ENCODE measurements around the gene USP15.

The USP15 gene

DNA sequence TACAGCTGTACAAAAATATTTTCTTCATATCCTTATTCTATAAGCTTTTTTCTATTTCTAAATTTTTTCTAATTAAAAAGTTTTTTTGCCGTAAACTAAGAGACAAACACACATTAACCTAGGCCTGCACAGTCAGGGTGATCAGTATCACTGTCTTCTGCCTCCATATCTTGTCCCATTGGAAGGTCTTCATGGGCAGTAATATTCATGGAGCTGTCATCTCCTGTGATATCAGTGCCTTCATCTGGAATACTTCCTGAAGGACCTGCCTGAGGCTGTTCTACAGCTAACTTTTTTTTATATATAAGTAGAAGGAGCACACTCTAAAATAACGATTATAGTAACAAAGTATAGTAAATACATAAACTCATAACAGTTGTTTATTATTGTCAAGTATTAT is 17.8 kb downstream of the USP15 start:
- Mint-ChIP-seq H3K9me3 (no peaks in the 10 kb centered on the region), H3K4me3 (no peak overlapping the region), H3K4me1 (ENCODE audit: low read depth in 2 of 2) (peaks cover 46 to 67% of the 10 kb centered on the region in 2 donors)

DNA sequence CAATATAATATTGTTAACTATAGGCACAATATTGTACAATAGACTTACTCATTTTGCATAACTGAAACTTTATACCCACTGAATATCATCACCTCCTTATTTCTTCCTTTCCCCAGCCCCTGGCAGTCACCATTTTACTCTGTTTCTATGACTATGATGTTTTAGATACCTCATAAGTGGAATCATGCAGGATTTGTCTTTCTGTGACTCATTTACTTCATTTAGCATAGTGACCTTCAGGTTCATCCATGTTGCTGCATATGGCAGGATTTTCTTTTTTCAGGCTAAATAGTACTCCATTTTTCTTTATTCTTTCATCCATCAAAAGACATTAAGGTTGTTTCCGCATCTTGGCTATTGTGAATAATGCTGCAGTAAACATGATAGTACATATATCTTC is 18.9 kb downstream of the USP15 start:
- Mint-ChIP-seq H3K4me3 (no peak overlapping the region), H3K4me1 (ENCODE audit: low read depth in 2 of 2) (peaks cover 48 to 64% of the 10 kb centered on the region in 2 donors), H3K9me3 (no peaks in the 10 kb centered on the region), H3K27me3 (no peaks in the 10 kb centered on the region), H3K27ac (no peak overlapping the region), H3K36me3 (ENCODE audit: insufficient read depth) (peaks cover 9% of the 10 kb centered on the region)
- no peak for ATAC-seq (replicated peaks)
- DNase-seq: no peak

More for the DNA sequence above, 17.8 kb downstream of the USP15 start:
- no peak for DNase-seq
- Mint-ChIP-seq H3K36me3 (ENCODE audit: insufficient read depth) (peaks cover 9% of the 10 kb centered on the region), H3K27ac (no peak overlapping the region), H3K27me3 (no peaks in the 10 kb centered on the region)
- ATAC-seq (replicated peaks): no peak

DNA sequence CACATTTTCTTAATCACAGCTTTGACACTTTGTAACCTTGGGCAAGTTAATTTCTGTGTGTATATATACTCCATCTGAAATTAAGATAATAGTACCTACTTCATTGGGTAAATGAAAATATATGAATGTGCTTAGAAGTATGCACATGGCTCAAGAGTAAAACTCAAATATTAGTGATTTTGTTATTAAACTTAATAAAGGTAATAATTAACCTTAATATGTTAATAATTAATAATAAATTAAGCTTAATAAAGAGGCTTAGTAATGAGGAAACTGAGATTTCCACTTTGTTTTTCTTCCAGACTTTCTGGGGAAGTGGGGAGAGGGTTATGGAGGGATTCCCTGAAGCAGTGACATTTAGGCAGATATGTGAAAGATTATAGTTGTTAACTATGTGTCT is 19.8 kb downstream of the USP15 start:
- Mint-ChIP-seq H3K27ac (no peak overlapping the region), H3K4me3 (no peak overlapping the region), H3K9me3 (no peaks in the 10 kb centered on the region), H3K4me1 (ENCODE audit: low read depth in 2 of 2) (peaks cover 44 to 59% of the 10 kb centered on the region in 2 donors), H3K27me3 (no peaks in the 10 kb centered on the region), H3K36me3 (ENCODE audit: insufficient read depth) (peaks cover 6% of the 10 kb centered on the region)
- DNase-seq (no peak), ATAC-seq (replicated peaks) (no peak)

DNA sequence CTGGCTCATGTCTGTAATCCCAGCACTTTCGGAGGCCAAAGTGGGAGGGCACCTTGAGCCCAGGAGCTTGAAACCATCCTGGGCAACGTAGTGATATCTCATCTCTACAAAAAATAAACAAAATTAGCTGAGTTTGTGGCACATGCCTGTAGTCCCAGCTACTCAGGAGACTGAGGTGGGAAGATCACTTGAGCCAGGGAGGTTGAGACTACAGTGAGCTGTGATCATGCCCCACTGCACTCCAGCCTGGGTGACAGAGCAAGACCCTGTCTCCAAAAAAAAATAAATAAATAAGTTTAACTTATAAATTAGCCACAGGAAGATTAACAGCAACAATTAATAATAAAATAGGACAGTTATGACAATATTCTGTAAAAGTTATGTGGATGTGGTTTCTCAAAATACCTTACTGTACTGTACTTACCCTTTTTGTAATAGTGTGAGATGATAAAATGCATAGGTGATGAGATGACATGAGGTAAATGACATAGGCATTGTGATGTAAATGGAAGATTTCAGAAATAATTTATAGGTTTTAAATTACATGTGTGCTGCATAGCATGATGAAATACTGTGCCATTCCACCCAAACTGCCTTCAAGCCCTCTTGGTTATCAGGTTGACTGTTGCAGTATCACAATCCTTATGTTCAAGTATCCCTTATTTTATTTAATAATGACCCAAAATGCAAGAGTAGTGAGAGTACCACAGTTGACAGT is 22.0 kb downstream of the USP15 start:
- Mint-ChIP-seq H3K36me3 (ENCODE audit: insufficient read depth) (peaks cover 10% of the 10 kb centered on the region), H3K9me3 (peaks cover 0 to 6% of the 10 kb centered on the region in 2 donors), H3K27me3 (no peaks in the 10 kb centered on the region), H3K4me1 (ENCODE audit: low read depth in 2 of 2) (peaks cover 54 to 62% of the 10 kb centered on the region in 2 donors), H3K27ac (peak overlapping the region; percentile 53 to 87), H3K4me3 (peak overlapping the region; percentile 21 to 54)
- peak; percentile 59 for ATAC-seq (replicated peaks)
- no peak for DNase-seq

DNA sequence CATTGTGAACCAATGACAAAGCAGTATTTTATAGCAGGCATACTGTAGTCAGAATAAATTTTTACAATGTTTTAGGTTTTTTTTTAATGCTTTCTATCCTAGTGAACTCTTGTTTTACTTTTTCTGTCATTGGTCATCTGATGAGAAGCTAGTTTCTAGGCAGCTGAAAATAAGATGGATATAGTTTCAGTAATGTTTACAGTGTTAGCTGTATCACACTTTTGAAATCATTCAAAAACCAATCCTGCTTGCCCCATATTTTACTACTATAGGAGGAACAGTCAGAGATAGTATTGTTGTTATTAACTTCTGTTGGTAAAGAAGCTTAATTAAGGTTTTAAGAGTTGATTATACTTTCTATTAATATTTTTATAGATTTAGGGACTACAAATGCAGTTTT is 24.5 kb downstream of the USP15 start:
- H3K36me3 Mint-ChIP-seq (ENCODE audit: insufficient read depth): peaks cover 15% of the 10 kb centered on the region

DNA sequence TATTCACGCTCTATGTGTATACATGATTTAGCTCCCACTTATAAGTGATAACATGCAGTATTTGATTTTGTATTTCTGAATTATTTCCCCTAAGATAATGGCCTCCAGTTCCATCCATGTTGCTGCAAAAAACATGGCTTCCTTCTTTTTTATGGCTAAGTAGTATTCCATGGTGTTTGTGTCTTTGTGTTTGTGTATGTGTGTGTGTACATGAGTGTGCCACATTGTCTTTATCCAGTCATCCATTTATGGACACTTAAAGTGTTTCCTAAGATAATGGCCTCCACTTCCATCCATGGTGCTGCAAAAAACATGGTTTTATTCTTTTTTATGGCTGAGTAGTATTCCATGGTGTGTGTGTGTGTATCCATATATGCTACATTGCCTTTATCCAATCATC is 25.1 kb downstream of the USP15 start:
- no peaks in the 10 kb centered on the region for H3K27me3 Mint-ChIP-seq
- no peak overlapping the region for H3K4me3 Mint-ChIP-seq
- H3K36me3 Mint-ChIP-seq (ENCODE audit: insufficient read depth): peaks cover 18% of the 10 kb centered on the region

More for the DNA sequence above, 24.5 kb downstream of the USP15 start:
- ATAC-seq (replicated peaks): no peak
- Mint-ChIP-seq H3K4me1 (ENCODE audit: low read depth in 2 of 2) (peaks cover 67 to 76% of the 10 kb centered on the region in 2 donors), H3K4me3 (no peak overlapping the region), H3K27me3 (no peaks in the 10 kb centered on the region), H3K9me3 (peaks cover 0 to 6% of the 10 kb centered on the region in 2 donors), H3K27ac (no peak overlapping the region)
- no peak for DNase-seq

DNA sequence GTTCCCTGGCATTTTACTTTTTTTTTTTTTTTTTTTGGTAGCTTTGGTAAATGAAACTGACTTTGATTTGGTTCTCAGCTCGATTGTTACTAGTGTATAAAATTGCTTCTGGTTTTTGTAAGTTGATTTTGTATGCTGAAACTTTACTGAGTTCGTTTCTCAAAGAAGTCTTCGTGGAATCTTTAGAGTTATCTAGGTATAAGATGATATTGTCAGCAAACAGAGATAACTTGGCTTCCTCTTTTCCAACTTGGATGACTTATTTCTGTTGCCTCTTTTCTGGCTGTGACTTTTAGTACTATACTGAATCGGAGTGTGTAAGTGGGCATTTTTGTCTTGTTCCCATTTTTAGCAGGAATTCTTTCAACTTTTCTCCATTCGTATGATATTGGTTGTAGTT is 28.1 kb downstream of the USP15 start:
- Mint-ChIP-seq H3K4me3 (peak overlapping the region in 1 of 2 donors; percentile 11), H3K4me1 (ENCODE audit: low read depth in 2 of 2) (peaks cover 63 to 65% of the 10 kb centered on the region in 2 donors), H3K36me3 (ENCODE audit: insufficient read depth) (peaks cover 26% of the 10 kb centered on the region), H3K9me3 (peaks cover 0 to 6% of the 10 kb centered on the region in 2 donors), H3K27ac (no peak overlapping the region), H3K27me3 (no peaks in the 10 kb centered on the region)
- DNase-seq (no peak), ATAC-seq (replicated peaks) (no peak)

More for the DNA sequence above, 25.1 kb downstream of the USP15 start:
- peak overlapping the region in 1 of 2 donors; percentile 54 for H3K27ac Mint-ChIP-seq
- DNase-seq (no peak), ATAC-seq (replicated peaks) (no peak)
- H3K4me1 Mint-ChIP-seq (ENCODE audit: low read depth in 2 of 2): peaks cover 66 to 72% of the 10 kb centered on the region in 2 donors
- peaks cover 0 to 6% of the 10 kb centered on the region in 2 donors for H3K9me3 Mint-ChIP-seq

DNA sequence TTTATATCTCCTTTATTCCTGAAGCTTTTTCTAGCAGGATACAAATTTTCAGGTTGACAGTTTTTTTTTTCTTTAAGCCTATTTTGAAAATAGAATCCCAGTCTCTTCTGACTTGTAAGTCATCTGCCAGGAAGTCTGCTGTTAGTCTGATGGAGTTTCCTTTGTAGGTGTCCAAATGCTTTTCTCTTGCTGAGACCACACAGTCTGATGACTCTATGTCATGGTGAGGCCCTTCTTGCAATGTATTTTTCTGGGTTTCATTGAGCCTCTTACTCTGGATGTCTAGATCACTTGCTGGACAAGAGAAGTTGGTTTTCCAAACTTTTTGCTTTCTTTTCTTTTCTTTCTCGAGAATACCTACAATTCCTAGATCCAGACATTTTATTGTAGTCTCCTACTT is 30.6 kb downstream of the USP15 start:
- Mint-ChIP-seq H3K9me3 (no peaks in the 10 kb centered on the region), H3K4me1 (ENCODE audit: low read depth in 2 of 2) (peaks cover 57 to 64% of the 10 kb centered on the region in 2 donors), H3K27ac (no peak overlapping the region), H3K27me3 (no peaks in the 10 kb centered on the region), H3K36me3 (ENCODE audit: insufficient read depth) (peaks cover 40% of the 10 kb centered on the region), H3K4me3 (peak overlapping the region in 1 of 2 donors; percentile 14)
- DNase-seq: no peak
- no peak for ATAC-seq (replicated peaks)

DNA sequence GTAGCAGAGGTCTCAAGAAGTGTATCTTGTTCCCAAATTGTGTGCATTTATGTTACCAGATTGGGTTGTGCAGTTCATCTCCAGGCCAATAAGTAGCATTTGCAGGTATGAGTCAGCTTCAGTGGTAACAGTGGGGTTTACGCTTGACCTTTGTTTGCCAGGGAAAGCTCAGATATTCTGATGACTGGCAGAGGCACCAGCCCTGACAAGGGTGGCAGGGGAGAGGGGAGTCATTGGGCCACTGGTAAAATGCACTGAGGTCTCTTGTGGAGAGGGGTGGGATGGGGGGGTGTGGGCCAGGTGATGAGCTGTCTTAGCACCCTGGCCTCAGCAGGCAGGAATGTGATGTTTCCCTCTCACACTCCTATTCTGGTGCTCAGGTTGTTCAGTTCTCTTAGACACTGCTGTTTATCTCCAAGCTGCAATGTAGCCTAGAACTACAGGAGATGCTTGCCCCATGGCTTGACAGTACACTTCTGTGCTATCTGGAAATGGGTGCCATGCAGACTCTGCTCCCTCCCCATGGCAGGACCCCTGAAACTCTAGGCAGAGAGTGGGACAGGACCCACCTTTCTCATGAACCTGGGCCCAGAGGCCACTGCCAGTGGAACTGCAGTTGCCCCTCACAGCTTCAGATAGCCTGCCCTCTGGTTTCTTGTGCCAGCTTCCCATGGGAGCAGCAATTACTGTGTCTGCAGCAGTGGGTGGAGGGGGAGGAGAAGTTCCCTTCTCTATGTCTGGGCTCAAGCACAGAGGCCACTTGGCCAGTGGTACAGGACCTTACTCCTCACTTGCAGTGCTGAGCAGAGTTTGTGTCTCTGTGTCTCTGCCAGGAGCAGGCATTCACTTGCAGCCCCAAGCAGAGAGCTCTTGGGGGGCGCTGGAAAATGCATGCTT is 31.9 kb downstream of the USP15 start:
- Mint-ChIP-seq H3K27ac (peak overlapping the region in 1 of 2 donors; percentile 33), H3K27me3 (no peaks in the 10 kb centered on the region), H3K36me3 (ENCODE audit: insufficient read depth) (peaks cover 39% of the 10 kb centered on the region), H3K4me1 (ENCODE audit: low read depth in 2 of 2) (peaks cover 60 to 65% of the 10 kb centered on the region in 2 donors), H3K9me3 (no peaks in the 10 kb centered on the region), H3K4me3 (peak overlapping the region in 1 of 2 donors; percentile 47)
- DNase-seq (no peak), ATAC-seq (replicated peaks) (no peak)

DNA sequence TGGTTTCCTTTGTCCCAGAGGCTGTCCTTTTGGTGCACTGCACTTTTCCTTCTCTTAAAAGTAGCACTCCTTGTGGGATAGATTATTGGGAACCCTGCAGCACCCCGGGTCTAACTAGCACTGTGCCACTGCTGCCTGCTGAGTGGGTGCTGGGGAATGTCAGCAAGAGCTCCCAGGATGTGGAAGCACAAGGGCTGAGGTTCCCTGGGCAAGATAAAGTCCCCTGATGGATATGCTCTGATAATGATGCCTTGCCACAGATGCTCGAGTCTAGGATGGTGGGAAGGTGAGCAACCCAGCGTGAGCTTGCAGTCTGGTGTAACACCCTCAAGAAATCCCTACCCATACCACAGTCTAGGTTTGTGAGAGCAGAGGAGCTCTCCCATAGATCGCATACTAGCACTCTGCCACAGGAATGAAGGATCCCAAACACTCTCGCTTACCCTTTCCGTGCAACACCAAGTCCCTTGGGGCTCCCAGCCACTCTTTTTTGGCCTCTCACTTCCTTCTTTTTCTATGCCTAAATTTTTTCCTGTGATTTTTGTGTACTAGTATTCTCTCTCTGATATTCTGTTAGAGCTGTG is 32.6 kb downstream of the USP15 start:
- H3K27me3 Mint-ChIP-seq: no peaks in the 10 kb centered on the region

DNA sequence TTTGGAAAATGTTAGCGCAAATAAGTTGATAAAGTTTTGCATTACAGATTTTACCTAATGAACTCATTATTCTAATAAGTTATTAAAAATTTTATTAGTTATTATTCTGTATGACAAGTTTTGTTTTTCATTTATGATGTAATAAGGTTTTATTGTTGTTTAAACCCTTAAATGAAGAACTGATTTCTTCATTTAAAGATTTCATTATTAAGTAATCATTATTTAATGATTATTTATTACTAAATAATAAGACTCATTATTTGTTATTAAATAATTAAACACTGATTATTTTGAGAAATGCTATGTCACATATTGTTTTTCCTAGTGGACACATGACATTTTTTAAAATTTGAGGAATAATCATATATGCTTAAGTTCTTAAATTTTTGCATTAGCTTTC is 34.2 kb downstream of the USP15 start:
- Mint-ChIP-seq H3K9me3 (no peaks in the 10 kb centered on the region), H3K27ac (no peak overlapping the region), H3K4me3 (no peak overlapping the region), H3K27me3 (no peaks in the 10 kb centered on the region), H3K4me1 (ENCODE audit: low read depth in 2 of 2) (peaks cover 55 to 61% of the 10 kb centered on the region in 2 donors), H3K36me3 (ENCODE audit: insufficient read depth) (peaks cover 52% of the 10 kb centered on the region)
- DNase-seq (no peak), ATAC-seq (replicated peaks) (no peak)

More for the DNA sequence above, 32.6 kb downstream of the USP15 start:
- Mint-ChIP-seq H3K27ac (peak overlapping the region; percentile 33 to 47), H3K36me3 (ENCODE audit: insufficient read depth) (peaks cover 40% of the 10 kb centered on the region), H3K4me3 (peak overlapping the region; percentile 10 to 47), H3K4me1 (ENCODE audit: low read depth in 2 of 2) (peaks cover 61 to 66% of the 10 kb centered on the region in 2 donors), H3K9me3 (no peaks in the 10 kb centered on the region)
- DNase-seq (no peak), ATAC-seq (replicated peaks) (peak; percentile 29)

DNA sequence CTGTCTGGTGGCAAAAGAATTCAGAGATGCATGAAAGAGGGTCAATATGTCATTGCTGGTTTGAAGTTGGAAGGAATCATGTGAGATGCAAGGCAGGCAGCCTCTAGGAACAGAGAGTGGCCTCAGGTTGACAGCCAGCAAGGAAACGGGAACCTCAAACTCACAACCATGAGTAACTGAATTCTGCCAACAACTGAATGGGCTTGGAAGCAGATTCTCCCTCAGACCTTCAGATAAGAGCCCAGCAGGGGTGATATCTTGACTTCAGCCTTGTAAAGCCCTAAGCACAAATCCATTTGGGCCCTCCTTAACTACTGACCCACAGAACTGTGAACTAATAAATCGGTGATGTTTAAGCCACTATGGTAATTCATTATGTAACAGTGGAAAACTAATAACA is 35.8 kb downstream of the USP15 start:
- ATAC-seq (replicated peaks): no peak
- no peak for DNase-seq
- no peak overlapping the region for H3K4me3 Mint-ChIP-seq
- peaks cover 42% of the 10 kb centered on the region for H3K36me3 Mint-ChIP-seq (ENCODE audit: insufficient read depth)
- no peaks in the 10 kb centered on the region for H3K27me3 Mint-ChIP-seq
- no peak overlapping the region for H3K27ac Mint-ChIP-seq
- peaks cover 56 to 72% of the 10 kb centered on the region in 2 donors for H3K4me1 Mint-ChIP-seq (ENCODE audit: low read depth in 2 of 2)
- no peaks in the 10 kb centered on the region for H3K9me3 Mint-ChIP-seq

DNA sequence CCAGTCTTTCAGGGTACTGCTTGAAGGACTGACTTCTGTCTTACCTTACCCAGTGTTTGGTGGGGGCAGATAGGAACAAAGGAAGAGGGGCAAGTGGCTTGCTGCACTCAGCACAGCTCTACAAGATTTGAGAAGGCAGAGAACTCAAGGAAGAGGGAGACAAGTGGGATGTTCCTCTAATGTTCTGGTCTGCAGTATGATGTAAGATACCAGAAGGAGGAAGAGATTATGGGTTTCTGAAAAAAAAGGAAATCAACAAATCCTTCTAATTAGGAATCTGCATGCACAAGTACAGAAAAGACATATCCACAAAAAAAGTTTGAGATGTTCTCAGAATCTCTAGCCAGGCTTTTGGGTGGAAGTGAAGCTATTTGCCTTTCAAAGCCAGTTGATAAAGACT is 37.1 kb downstream of the USP15 start:
- ATAC-seq (replicated peaks) (no peak), DNase-seq (no peak)
- Mint-ChIP-seq H3K4me3 (no peak overlapping the region), H3K4me1 (ENCODE audit: low read depth in 2 of 2) (peaks cover 58 to 75% of the 10 kb centered on the region in 2 donors), H3K36me3 (ENCODE audit: insufficient read depth) (peaks cover 44% of the 10 kb centered on the region), H3K27me3 (no peaks in the 10 kb centered on the region), H3K27ac (peak overlapping the region in 1 of 2 donors; percentile 78), H3K9me3 (no peaks in the 10 kb centered on the region)
